Aorta (tissue), 5 donors: ENCODE data around the gene TMEM269. TPM values are rescaled to one million over a fixed set of nuclear protein-coding genes. Genes with fewer than 3 reads are reported as not detected.

ENCODE experiments used
- ATAC-seq: fragments of 200-7000 bp; cut with Tn5 transposase; one replicate; pipeline ENCODE4 v1.9.1; 2022; ENCODE audit warnings: moderate library complexity; ENCODE audit not compliant: low FRiP score
- DNase-seq, 2 donors: peaks; one replicate each; pipeline ENCODE4 v3.0.0-alpha.2; 2020
- H3K27ac ChIP-seq, 2 donors: one replicate each; pipeline ENCODE4 v1.5.1; 2013; ENCODE audit warnings: low read length in 2 of 2, mild to moderate bottlenecking in 2 of 2, moderate library complexity in 2 of 2, control low read depth in 1 of 2, inconsistent platforms in 1 of 2, low read depth in 1 of 2
- H3K27me3 ChIP-seq, 2 donors: one replicate each; pipeline ENCODE4 v1.6.1; 2013; ENCODE audit warnings: control low read depth in 1 of 2, low read length in 1 of 2, mild to moderate bottlenecking in 1 of 2, moderate library complexity in 1 of 2; ENCODE audit not compliant: insufficient read depth in 2 of 2, control insufficient read depth in 1 of 2
- H3K36me3 ChIP-seq, 2 donors: one replicate each; pipeline ENCODE4 v1.6.1; 2013; ENCODE audit warnings: control low read depth in 1 of 2, low read length in 1 of 2, mild to moderate bottlenecking in 1 of 2; ENCODE audit not compliant: insufficient read depth in 2 of 2, control insufficient read depth in 1 of 2
- H3K4me1 ChIP-seq, 2 donors: one replicate each; pipeline ENCODE4 v1.6.1; 2013; ENCODE audit warnings: low read length in 2 of 2, control low read depth in 1 of 2, mild to moderate bottlenecking in 1 of 2, moderate library complexity in 1 of 2; ENCODE audit not compliant: insufficient read depth in 2 of 2, control insufficient read depth in 1 of 2
- H3K4me3 ChIP-seq, 2 donors: one replicate each; pipeline ENCODE4 v1.5.1; 2013; ENCODE audit warnings: low read length in 2 of 2, control low read depth in 1 of 2, mild to moderate bottlenecking in 1 of 2
- H3K9me3 ChIP-seq: one replicate; pipeline ENCODE4 v1.6.1; 2013; ENCODE audit warnings: mild to moderate bottlenecking, low read length; ENCODE audit not compliant: control insufficient read depth
- WGBS, 2 donors: extraction: QIAGEN DNeasy Blood & Tissue Kit; methylation state at CpG; one replicate each; pipeline ENCODE4 v1.1.7; 2013; 5-methylcytosine and 5-hydroxymethylcytosine counted together
- intact Hi-C, 2 donors: fragments of 100-400 bp; cut with DNase I; formaldehyde crosslinking; loops; one replicate each; pipeline versions ENCODE4 v1.14.2 to v1.15.0; 2022
- polyA plus RNA-seq, 2 donors: library from polyadenylated mRNA; stranded (reverse); fragments of 200-250 nt; gene quantifications; one replicate each; pipeline ENCODE4 v1.2.3, GENCODE V29; 2013
- total RNA-seq, 2 donors: library from RNA; stranded (reverse); fragmentation: NEBNext Ultra II Directional; extraction: Animal tissue kit (Norgen Biotek cat#: 25700); gene quantifications; one replicate each; pipeline ENCODE4 v1.2.1, GENCODE V29; 2021
- donor health status: healthy with polysubstance abuse.
- donor health status: Bipolar disorder and iron deficiency.
- donor health status: DM: no; HTN: no; CAD: no.
- donor health status: DM: no; HTN: no; CAD: no.
- donor health status: DM: yes; HTN: yes; CAD: no.

TMEM269 gene
- total and polyA plus RNA-seq, 4 donors = 0.13 TPM; not detected in 3

- Histone ChIP-seq H3K36me3 (no peaks in the 10 kb centered on the region), H3K27me3 (no peaks in the 10 kb centered on the region), H3K4me1 (peaks cover 0 to 4% of the 10 kb centered on the region in 2 donors), H3K27ac (peak overlapping the region; percentile 24 to 61), H3K9me3 (no peaks in the 10 kb centered on the region), H3K4me3 (peak overlapping the region; percentile 72 to 74)
- DNase-seq = peak in 1 of 2 donors; percentile 62
- WGBS, 2 donors = 0 to 1% methylated on average over 42 to 44 of the region's 44 CpGs
- peak; percentile 47 for ATAC-seq
- intact Hi-C loops = loop anchor here in 1 of 2 donors (5.0 to 10.0 kb wide), 3 partner anchors 51 to 306 kb away; partner anchors contain the start of genes ERMAP, SVBP and ZNF691
Measured at GRCh38 chr1:42765832-42766740, 18.7 kb upstream of the TMEM269 start.

GRCh38 chr1:42766741-42767509, 17.9 kb upstream of the TMEM269 start, which contains the start of the genes C1orf50 and P3H1:
C1orf50 (plus strand) TSS chr1:42767249; CDS start chr1:42767312, 63 bp downstream.
P3H1 (minus strand) TSS chr1:42767028; CDS start chr1:42766971, 57 bp downstream.
- peak within 1 kb of the TSS; percentile 86 to 90 for H3K4me3 ChIP-seq
- peaks cover 0 to 4% of the 10 kb centered on the region in 2 donors for H3K4me1 ChIP-seq
- 0 to 1% methylated on average over 76 to 82 of the region's 82 CpGs for WGBS, 2 donors
- peak within 1 kb of the TSS; percentile 24 to 61 for H3K27ac ChIP-seq
- ATAC-seq = peak; percentile 98
- H3K9me3 ChIP-seq = no peaks in the 10 kb centered on the region
- peak; percentile 100 for DNase-seq
- intact Hi-C loops = loop anchor here in 1 of 2 donors (5.0 to 10.0 kb wide), 3 partner anchors 50 to 305 kb away; partner anchors contain the start of genes ERMAP, SVBP and ZNF691
- H3K27me3 ChIP-seq = no peaks in the 10 kb centered on the region
- no peaks in the 10 kb centered on the region for H3K36me3 ChIP-seq

- H3K36me3 ChIP-seq = no peaks in the 10 kb centered on the region
- WGBS, 2 donors = 2% methylated on average over 23 of the region's 23 CpGs
- H3K27ac ChIP-seq = peak overlapping the region in 1 of 2 donors; percentile 43
- no peaks in the 10 kb centered on the region for H3K9me3 ChIP-seq
- DNase-seq (no peak), ATAC-seq (no peak)
- peaks cover 0 to 4% of the 10 kb centered on the region in 2 donors for H3K4me1 ChIP-seq
- intact Hi-C loops = loop anchor here in 1 of 2 donors (5.0 to 10.0 kb wide), 3 partner anchors 50 to 305 kb away; partner anchors contain the start of genes ERMAP, SVBP and ZNF691
- no peaks in the 10 kb centered on the region for H3K27me3 ChIP-seq
- peak overlapping the region; percentile 86 to 90 for H3K4me3 ChIP-seq
Measured at GRCh38 chr1:42767510-42768000, 17.2 kb upstream of the TMEM269 start.

GRCh38 chr1:42768172-42768571, 16.6 kb upstream of the TMEM269 start:
- no peaks in the 10 kb centered on the region for H3K27me3 ChIP-seq
- H3K36me3 ChIP-seq = no peaks in the 10 kb centered on the region
- H3K9me3 ChIP-seq = no peaks in the 10 kb centered on the region
- WGBS, 2 donors = 80 to 81% methylated on average over 2 of the region's 2 CpGs
- no peak for DNase-seq
- intact Hi-C loops = loop anchor here in 1 of 2 donors (5.0 to 10.0 kb wide), 3 partner anchors 49 to 304 kb away; partner anchors contain the start of genes ERMAP, SVBP and ZNF691
- H3K27ac ChIP-seq = no peak overlapping the region
- H3K4me3 ChIP-seq = peak overlapping the region in 1 of 2 donors; percentile 90
- no peak for ATAC-seq
- H3K4me1 ChIP-seq = peaks cover 0 to 4% of the 10 kb centered on the region in 2 donors

GRCh38 chr1:42769811-42770210, 15.0 kb upstream of the TMEM269 start:
- Histone ChIP-seq H3K36me3 (peaks cover 0 to 1% of the 10 kb centered on the region in 2 donors), H3K9me3 (no peaks in the 10 kb centered on the region), H3K27me3 (no peaks in the 10 kb centered on the region), H3K27ac (no peak overlapping the region), H3K4me1 (peaks cover 0 to 4% of the 10 kb centered on the region in 2 donors), H3K4me3 (no peak overlapping the region)
- DNase-seq (no peak), ATAC-seq (no peak)
- intact Hi-C loops = loop anchor here (5.0 to 10.0 kb wide), 4 partner anchors 47 to 305 kb away; partner anchors contain the start of genes ERMAP (in 1 of the 2), SVBP (in 1 of the 2) and ZNF691 (in 1 of the 2)
- 89 to 92% methylated on average over 3 of the region's 3 CpGs for WGBS, 2 donors

GRCh38 chr1:42773420-42773819, 11.4 kb upstream of the TMEM269 start:
- H3K27me3 ChIP-seq = no peaks in the 10 kb centered on the region
- peaks cover 4 to 6% of the 10 kb centered on the region in 2 donors for H3K36me3 ChIP-seq
- ATAC-seq = no peak
- H3K4me1 ChIP-seq = peaks cover 0 to 4% of the 10 kb centered on the region in 2 donors
- DNase-seq = no peak
- H3K9me3 ChIP-seq = no peaks in the 10 kb centered on the region
- intact Hi-C loops = loop anchor here in 1 of 2 donors (10.0 kb wide), 1 partner anchor 301 kb away; no protein-coding TSS in a partner anchor
- WGBS, 2 donors = 47 to 76% methylated on average over 2 of the region's 2 CpGs
- H3K4me3 ChIP-seq = no peak overlapping the region
- H3K27ac ChIP-seq = no peak overlapping the region

GRCh38 chr1:42774928-42775526, 9.8 kb upstream of the TMEM269 start:
- H3K9me3 ChIP-seq = no peaks in the 10 kb centered on the region
- no peak for DNase-seq
- 79 to 82% methylated on average over 5 of the region's 5 CpGs for WGBS, 2 donors
- ATAC-seq = no peak
- H3K4me1 ChIP-seq = no peaks in the 10 kb centered on the region
- H3K4me3 ChIP-seq = no peak overlapping the region
- no peak overlapping the region for H3K27ac ChIP-seq
- H3K36me3 ChIP-seq = peaks cover 4 to 6% of the 10 kb centered on the region in 2 donors
- no peaks in the 10 kb centered on the region for H3K27me3 ChIP-seq
- intact Hi-C loops = loop anchor here in 1 of 2 donors (10.0 kb wide), 1 partner anchor 300 kb away; no protein-coding TSS in a partner anchor
